ENCODE data around the gene MAD1L1.

Gene MAD1L1

GRCh38 chr7:2241580-2242540 is 9.1 kb upstream of the MAD1L1 start, which contains the start of the genes MRM2 and NUDT1:
Gene MRM2 (minus strand): TSS chr7:2242205. CDS start chr7:2242169, 36 bp downstream.
Gene NUDT1 (plus strand): TSS chr7:2242226. CDS start chr7:2244575, 2,349 bp downstream.
- DNase-seq: peak; percentile 71

DNA sequence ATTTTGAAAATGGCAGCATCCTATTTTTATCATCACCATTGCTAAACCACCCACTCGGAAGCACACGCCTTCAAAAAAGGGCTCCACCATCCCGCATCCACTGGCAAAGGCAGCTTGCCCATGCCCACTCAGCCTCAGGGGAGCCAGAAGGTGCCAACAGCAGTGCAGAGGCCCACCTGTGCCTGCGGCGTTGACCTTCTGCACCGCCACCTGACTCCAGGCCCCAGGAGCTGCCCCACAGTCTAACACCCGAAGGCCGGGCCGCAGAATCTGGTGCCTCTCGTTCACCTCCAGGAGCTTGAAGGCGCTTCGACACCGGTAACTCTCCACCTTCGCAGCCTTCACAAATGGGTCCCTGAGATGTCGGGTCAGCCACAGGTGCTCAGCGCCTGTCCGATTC is 6.5 kb upstream of the MAD1L1 start:
- DNase-seq: no peak

DNA sequence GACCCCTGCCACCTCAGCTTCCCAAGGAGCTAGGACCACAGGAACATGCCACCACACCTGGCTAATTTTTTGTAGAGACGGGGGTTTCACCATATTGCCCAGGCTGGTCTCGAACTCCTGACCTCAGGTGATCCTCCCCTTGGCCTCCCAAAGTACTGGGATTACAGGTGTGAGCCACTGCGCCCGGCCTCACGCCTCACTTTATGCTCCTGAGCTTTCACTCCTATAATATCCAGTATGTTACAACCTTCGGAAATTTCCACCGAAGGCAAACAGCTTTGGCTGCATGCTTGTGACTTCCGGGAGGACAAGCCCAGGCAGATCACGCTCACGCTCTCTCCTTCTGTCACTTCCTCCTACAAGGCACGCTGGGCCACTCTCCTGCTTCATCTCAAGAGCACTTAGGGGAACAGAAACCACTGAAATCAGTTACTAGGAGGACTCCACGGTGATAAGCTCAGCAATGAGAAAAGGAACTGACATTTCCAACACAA is 4.4 kb upstream of the MAD1L1 start:
- peak; percentile 39 for DNase-seq

GRCh38 chr7:2233926-2234325 is 1.2 kb upstream of the MAD1L1 start:
- DNase-seq: no peak

DNA sequence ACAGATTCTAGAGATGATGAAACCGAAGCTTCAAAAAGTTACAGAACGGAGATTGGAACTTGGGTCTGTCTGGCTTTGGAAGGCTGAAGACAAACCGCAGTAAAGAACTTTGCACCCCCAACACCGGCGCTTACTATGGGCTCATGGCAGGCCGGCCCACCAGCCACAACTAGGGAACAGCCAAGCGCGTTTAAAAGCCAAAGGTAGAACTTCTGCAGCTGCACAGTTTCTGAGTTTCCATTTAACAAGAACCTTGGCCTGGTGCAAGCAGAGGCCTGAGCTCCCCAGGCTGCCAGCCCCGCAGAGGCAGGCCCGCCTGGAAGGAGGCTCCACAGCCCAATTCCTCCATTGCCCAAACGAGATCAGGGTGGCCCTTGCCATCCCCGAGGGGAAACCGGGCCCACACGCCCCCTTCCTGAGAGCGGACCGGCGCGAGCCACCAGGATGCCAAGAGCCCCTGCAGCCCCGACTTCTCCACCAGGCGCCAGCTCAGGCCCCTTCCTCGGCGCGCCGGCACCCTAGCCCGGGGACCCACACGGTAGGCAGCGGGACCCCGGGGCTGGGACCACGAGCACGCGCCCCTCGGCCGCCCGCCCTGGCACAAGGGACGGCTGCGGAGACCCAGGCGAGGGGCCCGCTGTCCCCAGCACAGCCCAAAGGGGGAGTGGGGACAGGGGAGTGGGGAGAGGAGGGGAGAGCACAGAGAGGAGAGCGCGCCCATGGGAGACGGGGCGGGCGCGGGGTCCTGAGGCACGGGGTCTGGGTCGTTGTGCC is 566 bp downstream of the MAD1L1 start:
- peak; percentile 18 for DNase-seq

DNA sequence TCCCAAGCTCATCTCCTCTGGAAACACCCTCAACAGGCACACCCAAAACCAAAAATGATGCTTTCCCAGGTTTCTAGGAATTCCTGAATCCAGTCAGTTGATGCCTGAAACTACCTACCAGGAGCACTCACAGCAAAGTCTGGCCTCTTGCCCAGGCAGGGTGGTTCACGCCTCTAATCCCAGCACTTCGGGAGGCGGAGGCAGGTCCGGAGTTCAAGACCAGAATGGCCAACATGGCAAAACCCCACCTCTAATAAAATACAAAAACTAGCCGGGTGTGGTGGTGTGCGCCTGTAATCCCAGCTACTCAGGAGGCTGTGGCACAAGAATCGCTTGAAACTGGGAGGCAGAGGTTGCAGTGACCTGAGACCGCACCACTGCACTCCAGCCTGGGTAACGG is 1.9 kb downstream of the MAD1L1 start:
- no peak for DNase-seq

DNA sequence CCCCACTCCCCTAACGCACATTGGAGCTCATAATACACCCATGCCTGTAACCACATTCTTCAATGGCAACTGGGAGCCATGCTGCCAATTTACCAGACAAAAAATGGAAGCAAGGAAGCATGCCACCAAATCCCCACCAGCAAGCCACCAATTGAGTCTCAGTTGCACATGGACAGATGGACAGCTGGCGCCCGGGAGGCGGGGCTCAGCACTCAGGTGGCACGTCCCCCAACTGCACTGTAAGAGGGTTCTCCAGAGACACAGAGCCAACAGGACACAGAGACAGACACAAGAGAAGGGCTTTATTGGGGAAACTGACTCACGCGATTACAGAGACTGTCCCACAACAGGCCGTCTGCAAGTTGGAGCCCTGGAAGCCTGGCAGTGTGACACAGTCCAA is 2.5 kb downstream of the MAD1L1 start:
- DNase-seq: no peak

DNA sequence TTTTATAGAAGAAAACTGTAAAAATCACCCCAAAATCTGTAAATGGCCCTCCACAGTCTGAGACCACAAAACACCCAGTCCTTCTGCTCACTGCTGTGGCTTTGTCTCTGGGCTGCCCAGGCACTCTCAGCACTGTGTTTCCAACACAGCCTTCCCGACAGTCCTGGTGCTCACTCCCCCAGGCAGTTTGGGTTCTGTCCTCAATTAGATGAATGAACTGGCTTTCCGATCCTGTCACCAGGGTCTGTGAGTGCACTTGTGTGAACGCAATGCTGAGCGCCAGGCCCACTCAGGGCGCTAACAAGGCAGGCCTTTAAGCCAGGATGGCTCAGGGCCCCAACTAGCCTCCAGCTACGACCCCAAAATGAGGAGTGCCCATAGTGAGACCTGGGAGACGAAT is 3.3 kb downstream of the MAD1L1 start:
- no peak for DNase-seq

GRCh38 chr7:2228921-2229320 is 3.8 kb downstream of the MAD1L1 start:
- DNase-seq: no peak

DNA sequence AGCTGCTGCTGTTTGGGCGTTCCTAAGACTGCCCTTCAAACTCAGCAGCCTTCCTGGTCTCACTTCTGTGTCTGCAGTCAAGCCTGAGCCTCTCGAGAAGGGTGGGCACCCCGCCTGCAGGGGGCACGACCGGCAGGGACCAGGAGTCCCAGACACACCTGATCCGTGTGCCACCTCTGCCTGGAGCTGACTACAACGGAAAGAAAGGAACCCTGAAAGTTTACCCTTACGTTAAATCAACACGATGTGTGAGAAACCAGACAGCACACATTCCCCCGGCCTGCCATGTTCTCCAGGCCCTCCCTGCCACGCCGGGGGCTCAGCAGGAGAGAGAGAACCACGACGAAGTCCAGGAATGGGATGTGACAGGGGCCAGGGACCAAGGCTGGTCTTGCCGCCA is 5.0 kb downstream of the MAD1L1 start:
- DNase-seq: no peak

DNA sequence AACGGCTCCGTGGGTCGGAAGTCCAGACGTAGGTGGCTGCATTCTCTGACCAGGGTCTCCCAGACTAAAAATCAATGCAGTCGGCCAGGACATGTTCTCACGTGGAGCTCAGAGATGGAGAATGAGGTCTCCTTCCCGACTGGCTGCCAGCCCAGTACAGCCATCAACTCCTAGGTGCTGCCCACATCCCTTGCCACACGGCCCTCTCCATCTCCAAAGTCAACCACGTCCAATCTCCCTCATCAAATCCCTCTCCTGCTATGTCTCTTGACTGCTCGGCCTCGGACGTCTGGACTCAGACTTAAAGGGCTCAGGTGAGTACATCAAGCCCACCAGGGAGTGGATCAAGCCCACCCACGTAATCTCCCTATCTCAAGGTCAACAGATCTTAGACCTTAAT is 6.9 kb downstream of the MAD1L1 start:
- DNase-seq: no peak

DNA sequence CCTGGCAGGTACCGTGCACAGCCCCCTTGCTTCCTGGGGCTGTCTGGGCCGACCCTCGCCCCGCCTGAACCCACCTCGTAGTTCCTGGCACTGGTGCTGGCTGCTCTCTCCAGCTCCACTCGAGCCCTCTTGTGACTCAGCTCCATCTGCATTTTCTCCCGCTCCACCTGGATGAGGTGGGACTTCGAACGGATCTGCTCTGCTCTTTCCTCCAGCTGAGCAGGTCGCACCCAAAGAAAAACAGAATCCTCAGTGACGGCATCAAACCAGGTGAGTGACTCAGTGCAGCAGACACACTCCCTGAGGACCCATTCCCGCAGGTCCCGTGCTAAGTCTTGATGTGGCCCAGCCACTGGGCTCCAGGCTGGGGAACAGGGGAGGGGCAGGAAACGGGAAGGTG is 7.4 kb downstream of the MAD1L1 start:
- no peak for DNase-seq

DNA sequence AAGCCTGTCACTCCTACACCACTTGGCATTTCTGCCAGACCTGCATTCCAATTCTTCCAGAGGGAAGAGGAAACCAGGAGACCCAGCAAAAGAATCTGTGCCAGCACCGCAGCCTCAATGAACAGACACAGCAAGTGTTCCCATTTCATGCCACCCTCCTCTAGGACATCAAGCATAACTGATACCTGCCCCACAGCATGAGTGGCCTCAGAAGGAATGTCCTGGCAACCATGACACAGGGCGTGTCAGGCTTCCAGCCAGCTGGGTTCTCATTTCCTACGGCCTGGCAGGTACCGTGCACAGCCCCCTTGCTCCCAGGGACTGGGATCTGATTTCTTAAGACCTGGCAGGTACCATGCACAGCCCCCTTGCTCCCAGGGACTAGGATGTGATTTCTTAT is 7.8 kb downstream of the MAD1L1 start:
- DNase-seq: no peak

- DNase-seq: no peak
Measured at GRCh38 chr7:2224491-2224928, 8.2 kb downstream of the MAD1L1 start.

DNA sequence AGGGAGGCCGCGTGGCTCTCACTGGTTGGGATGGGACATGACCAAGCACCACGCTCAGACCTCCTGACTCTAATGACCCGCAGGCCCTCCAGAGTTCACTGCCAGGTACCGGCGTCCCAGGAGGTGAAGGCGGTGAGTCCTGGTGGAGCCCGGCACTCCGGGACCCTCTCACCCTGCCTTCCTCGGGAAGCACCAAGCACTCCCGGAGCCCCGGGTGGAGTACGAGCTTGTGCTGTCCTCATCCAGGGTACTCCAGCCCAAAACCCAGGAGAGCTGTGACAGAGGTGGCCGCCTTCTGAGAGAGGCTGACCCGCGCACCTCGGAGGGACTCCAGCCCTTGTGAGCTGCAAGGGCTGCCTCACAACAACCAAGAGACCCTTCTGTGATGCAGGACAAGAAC is 9.4 kb downstream of the MAD1L1 start:
- DNase-seq: no peak

GRCh38 chr7:2222516-2222915 is 10.2 kb downstream of the MAD1L1 start:
- no peak for DNase-seq

GRCh38 chr7:2220954-2221353 is 11.8 kb downstream of the MAD1L1 start:
- no peak for DNase-seq

GRCh38 chr7:2220506-2220905 is 12.2 kb downstream of the MAD1L1 start:
- no peak for DNase-seq

DNA sequence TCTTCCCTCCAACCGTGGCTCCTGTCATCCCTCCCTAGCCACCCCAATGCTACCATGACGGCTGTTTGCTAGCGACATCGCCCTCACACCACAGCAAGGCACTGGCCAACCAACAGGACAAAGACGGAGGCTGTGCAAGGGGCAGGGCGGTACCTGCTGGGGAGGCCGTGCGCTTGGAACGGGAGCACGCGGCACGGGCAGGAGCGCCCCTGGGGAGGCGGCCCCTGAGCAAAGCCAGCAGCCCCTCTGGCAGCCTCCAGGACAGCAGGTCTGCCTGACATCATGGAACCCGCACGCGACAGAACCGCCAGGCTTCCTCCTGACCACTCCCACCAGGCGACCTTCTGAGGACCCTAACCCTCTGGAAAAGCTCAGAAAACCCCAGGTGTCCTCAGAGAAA is 12.7 kb downstream of the MAD1L1 start:
- DNase-seq: no peak

DNA sequence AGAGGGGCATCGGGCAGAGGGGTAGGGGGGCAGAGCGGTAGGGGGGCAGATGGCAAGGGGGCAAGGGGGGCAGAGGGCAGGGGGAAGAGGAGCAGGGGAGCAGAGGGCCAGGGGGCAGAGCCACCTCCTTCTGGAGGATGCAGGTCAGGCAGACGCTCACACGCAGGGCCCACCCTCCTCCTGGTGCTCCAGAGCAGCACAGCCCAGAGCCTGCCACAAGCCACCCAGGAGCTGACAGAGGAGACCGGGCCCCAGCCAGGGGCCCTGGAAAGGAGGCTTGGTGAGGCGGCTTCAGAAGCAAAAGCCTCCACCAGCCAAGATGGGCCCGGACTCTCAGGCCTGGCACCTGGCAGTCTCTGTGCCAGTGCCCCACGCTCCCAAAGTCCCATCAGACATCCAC is 13.1 kb downstream of the MAD1L1 start:
- DNase-seq: no peak

- DNase-seq: no peak
Measured at GRCh38 chr7:2219136-2219535, 13.6 kb downstream of the MAD1L1 start.

- no peak for DNase-seq
Measured at GRCh38 chr7:2218444-2218785, 14.3 kb downstream of the MAD1L1 start.

DNA sequence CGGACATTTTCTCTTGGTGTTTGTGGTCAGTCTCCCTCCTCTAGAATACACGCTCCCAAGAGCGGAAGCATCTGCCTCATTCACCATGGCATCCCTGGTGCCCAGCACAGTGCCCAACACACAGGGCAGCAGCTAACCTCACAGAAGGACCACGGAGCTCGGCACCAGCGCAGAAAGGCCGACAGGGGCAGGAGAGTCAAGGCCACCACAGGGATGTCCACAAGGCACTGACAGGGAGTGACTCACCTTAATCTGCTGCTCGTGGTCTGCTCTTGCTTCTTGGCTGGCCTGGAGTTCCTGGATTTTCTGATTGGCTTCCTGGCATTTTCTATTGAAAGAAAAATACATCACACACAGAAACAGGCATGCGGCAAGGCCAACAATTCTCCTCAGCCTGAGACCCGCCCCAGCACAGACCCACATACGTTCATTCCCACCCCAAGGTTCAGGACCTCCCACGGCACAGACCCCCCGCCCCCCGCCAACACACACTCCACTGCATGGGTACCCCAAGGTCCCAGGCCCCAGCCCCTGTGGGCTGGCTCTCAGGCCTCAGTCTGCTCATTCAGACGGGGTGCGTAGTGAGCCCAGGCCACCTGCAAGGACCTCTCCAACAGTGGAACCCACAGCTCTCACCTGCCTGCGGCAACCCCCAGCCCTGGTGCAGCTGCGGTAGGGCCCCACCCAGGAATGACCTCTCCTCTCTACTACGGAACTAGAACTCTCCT is 14.9 kb downstream of the MAD1L1 start:
- no peak for DNase-seq

Data from CD4-positive, alpha-beta T cell treated with Interleukin-21 for 1 hour (primary cell).